HEK293 (cell line): ENCODE results near the gene BCL11B.

Experiments
- CTCF ChIA-PET: fragments of 350-600 bp; formaldehyde crosslinking; extraction: SDS; loops from one replicate; lab custom pipeline; 2021; ENCODE audit warnings: antibody characterized with exemption; lab: Yijun Ruan, JAX
- POLR2A ChIA-PET: fragments of 300-600 bp; formaldehyde crosslinking; extraction: SDS; loops from one replicate; lab custom pipeline; 2020; ENCODE audit warnings: antibody characterized with exemption, inconsistent platforms; lab: Yijun Ruan, JAX
- H3K27ac ChIP-seq: fragments of 200-500 bp; sonication (Bioruptor generic); 2 replicates; pipeline ENCODE4 v1.5.1; 2014; ENCODE audit warnings: low read depth, low read length, control low read depth, inconsistent platforms; ENCODE audit errors: extremely low read depth
- H3K36me3 ChIP-seq, 2 experiments: fragments of 200-500 bp in 1 of 2; sonication (Bioruptor generic) in 1 of 2; 1 replicate in 1 of 2; 2 replicates in 1 of 2; pipeline ENCODE4 v1.5.1; 2014 to 2017; ENCODE audit warnings: inconsistent platforms in 2 of 2, low read length in 2 of 2; ENCODE audit not compliant: control insufficient read depth in 2 of 2, insufficient read depth in 1 of 2
- H3K4me1 ChIP-seq: fragments of 200-500 bp; sonication (Bioruptor generic); 2 replicates; pipeline ENCODE4 v1.5.1; 2014; ENCODE audit warnings: mild to moderate bottlenecking, low read length, inconsistent platforms; ENCODE audit not compliant: control insufficient read depth, insufficient read depth
- H3K4me3 ChIP-seq: 2 replicates; pipeline ENCODE4 v1.5.1; 2011; ENCODE audit warnings: low read depth, mild to moderate bottlenecking, control low read depth, low read length, moderate library complexity
- H3K9me3 ChIP-seq: fragments of 200-500 bp; sonication (Bioruptor generic); 2 replicates; pipeline ENCODE4 v1.5.1; 2014; ENCODE audit warnings: low read depth, low read length, inconsistent platforms; ENCODE audit not compliant: control insufficient read depth, insufficient read depth
- HOXA7 ChIP-seq: sonication (generic); formaldehyde crosslinking; IDR thresholded peaks from 2 replicates; pipeline ENCODE4 v1.8.1; 2022; ENCODE audit warnings: missing genetic modification reagents, borderline replicate concordance
- IKZF3 ChIP-seq: fragments of 450-650 bp; IDR thresholded peaks from 2 replicates; pipeline ENCODE4 v1.5.0; 2018; ENCODE audit warnings: missing biosample characterization, mild to moderate bottlenecking, missing genetic modification characterization, moderate library complexity
- SCRT1 ChIP-seq: fragments of 450-650 bp; formaldehyde crosslinking; IDR thresholded peaks from 2 replicates; pipeline ENCODE4 v1.5.1; 2016; ENCODE audit warnings: missing biosample characterization, missing genetic modification characterization, borderline replicate concordance
- SCRT2 ChIP-seq: fragments of 450-650 bp; formaldehyde crosslinking; IDR thresholded peaks from 2 replicates; pipeline ENCODE4 v1.5.1; 2016; ENCODE audit warnings: missing biosample characterization, missing genetic modification characterization
- SP2 ChIP-seq: fragments of 450-650 bp; formaldehyde crosslinking; IDR thresholded peaks from 2 replicates; pipeline ENCODE4 v1.5.1; 2016; ENCODE audit warnings: missing biosample characterization, missing genetic modification characterization
- TCF7L2 ChIP-seq: IDR thresholded peaks from 2 replicates; pipeline ENCODE4 v1.6.1; 2011; ENCODE audit warnings: low read depth, mild to moderate bottlenecking, inconsistent platforms, low read length, moderate library complexity, borderline replicate concordance
- ZNF112 ChIP-seq: fragments of 450-650 bp; formaldehyde crosslinking; IDR thresholded peaks from 2 replicates; pipeline ENCODE4 v1.5.0; 2017; ENCODE audit warnings: missing biosample characterization, missing genetic modification characterization
- ZNF19 ChIP-seq: fragments of 450-650 bp; formaldehyde crosslinking; IDR thresholded peaks from 2 replicates; pipeline ENCODE4; 2016; ENCODE audit warnings: missing biosample characterization, missing genetic modification characterization, low read depth
- ZNF341 ChIP-seq: fragments of 450-650 bp; formaldehyde crosslinking; IDR thresholded peaks from 2 replicates; pipeline ENCODE4; 2016; ENCODE audit warnings: low read depth, missing biosample characterization, missing genetic modification characterization
- ZNF423 ChIP-seq: fragments of 450-650 bp; formaldehyde crosslinking; IDR thresholded peaks from 2 replicates; pipeline ENCODE4 v1.5.1; 2016; ENCODE audit warnings: missing biosample characterization, missing genetic modification characterization
- ZNF433 ChIP-seq: fragments of 450-650 bp; formaldehyde crosslinking; IDR thresholded peaks from 2 replicates; pipeline ENCODE4 v1.5.1; 2016; ENCODE audit warnings: missing biosample characterization, missing genetic modification characterization, low read depth
- ZNF501 ChIP-seq: fragments of 450-650 bp; formaldehyde crosslinking; IDR thresholded peaks from 2 replicates; pipeline ENCODE4 v1.5.1; 2016; ENCODE audit warnings: missing biosample characterization, missing genetic modification characterization
- ZNF585B ChIP-seq: fragments of 450-650 bp; formaldehyde crosslinking; IDR thresholded peaks from 2 replicates; pipeline ENCODE4 v1.5.1; 2016; ENCODE audit warnings: missing biosample characterization, missing genetic modification characterization
- ZNF660 ChIP-seq: fragments of 450-650 bp; IDR thresholded peaks from 2 replicates; pipeline ENCODE4 v1.5.1; 2018; ENCODE audit warnings: missing biosample characterization, mild to moderate bottlenecking, missing genetic modification characterization
- ZSCAN16 ChIP-seq: fragments of 450-650 bp; formaldehyde crosslinking; IDR thresholded peaks from 2 replicates; pipeline ENCODE4 v1.5.1; 2016; ENCODE audit warnings: missing biosample characterization, missing genetic modification characterization
- ZXDB ChIP-seq: fragments of 450-650 bp; formaldehyde crosslinking; IDR thresholded peaks from 2 replicates; pipeline ENCODE4 v1.5.1; 2016; ENCODE audit warnings: missing biosample characterization, missing genetic modification characterization
- TF ChIP-seq, protein P1 (sequence below): fragments of 450-650 bp; formaldehyde crosslinking; IDR thresholded peaks from 2 replicates; pipeline ENCODE4 v1.5.1; 2016; ENCODE audit warnings: missing biosample characterization, missing genetic modification characterization
- TF ChIP-seq, protein P2 (sequence below): fragments of 450-650 bp; formaldehyde crosslinking; IDR thresholded peaks from 2 replicates; pipeline ENCODE4 v1.5.1; 2016; ENCODE audit warnings: missing biosample characterization, missing genetic modification characterization
- TF ChIP-seq, protein P3 (sequence below): fragments of 450-650 bp; formaldehyde crosslinking; IDR thresholded peaks from 2 replicates; pipeline ENCODE4 v1.5.1; 2016; ENCODE audit warnings: missing biosample characterization, missing genetic modification characterization
- TF ChIP-seq, protein P4 (sequence below): fragments of 450-650 bp; formaldehyde crosslinking; IDR thresholded peaks from 2 replicates; pipeline ENCODE4 v1.5.1; 2016; ENCODE audit warnings: missing biosample characterization, missing genetic modification characterization

BCL11B gene

DNA sequence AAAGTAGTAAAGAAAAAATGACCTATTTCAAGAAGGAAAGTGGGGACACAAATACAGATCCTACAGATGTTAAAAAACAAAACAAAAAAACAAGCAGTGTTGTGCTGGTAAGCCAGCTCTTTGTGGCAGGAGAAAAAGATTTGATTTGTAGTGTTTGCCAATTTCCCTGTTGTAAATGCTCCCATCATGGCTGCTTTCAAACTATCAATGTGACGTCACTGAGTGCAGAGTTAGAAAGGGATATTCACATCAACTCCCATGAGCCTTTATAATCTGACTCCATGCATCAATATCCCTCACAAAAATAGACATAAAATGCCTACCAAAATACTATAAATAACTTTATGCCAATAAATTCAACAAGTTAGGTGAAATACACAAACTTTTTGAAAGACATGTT, 32.2 kb upstream of the BCL11B start:
- H3K9me3 ChIP-seq = no peaks in the 10 kb centered on the region; the same call in none of the 2 replicates

DNA sequence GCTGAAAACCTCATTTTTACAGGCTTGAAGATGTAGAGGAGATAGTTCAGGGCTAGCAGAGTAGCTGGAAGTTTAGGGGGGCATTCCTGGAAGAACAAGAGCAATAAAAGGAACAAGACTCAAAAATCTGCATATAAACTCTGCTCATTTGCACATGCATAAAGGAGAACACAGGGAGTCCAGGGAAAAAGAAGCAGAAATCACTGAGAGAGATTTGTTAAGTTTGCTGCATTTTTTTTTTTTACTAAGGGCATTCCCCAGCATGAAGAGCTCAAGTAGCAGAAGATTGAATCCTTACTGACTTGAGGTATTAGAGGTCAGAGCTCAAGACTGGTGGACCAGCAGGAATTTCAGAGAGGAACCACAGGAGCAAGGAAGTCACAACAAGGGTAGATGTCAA, 28.2 kb upstream of the BCL11B start:
- no peak overlapping the region for H3K27ac ChIP-seq
- no peak overlapping the region for H3K4me3 ChIP-seq
- CTCF ChIA-PET = interaction anchor here (0.7 kb wide), 1 partner anchor 93 kb away, joined by 5 read pairs; no protein-coding TSS in a partner anchor
- POLR2A ChIA-PET = interaction anchor here (0.6 kb wide), 1 partner anchor 419 kb away, joined by 6 read pairs; no protein-coding TSS in a partner anchor
- H3K9me3 ChIP-seq = no peaks in the 10 kb centered on the region; the same call in none of the 2 replicates
- TF ChIP-seq SCRT2 (tag by site-specific recombination) (no peak), ZXDB (tag by site-specific recombination) (no peak), TCF7L2 (no peak), SCRT1 (tag by site-specific recombination) (no peak), ZSCAN16 (tag by site-specific recombination) (no peak), ZNF433 (tag by site-specific recombination) (no peak), IKZF3 (tag by site-specific recombination) (no peak), ZNF19 (tag by site-specific recombination) (no peak), ZNF423 (tag by site-specific recombination) (no peak), HOXA7 (no peak), SP2 (tag by site-specific recombination) (no peak), ZNF501 (tag by site-specific recombination) (no peak), ZNF660 (no peak), ZNF341 (tag by site-specific recombination) (no peak), ZNF585B (tag by site-specific recombination) (no peak)
- TF ChIP-seq, protein P1, sequence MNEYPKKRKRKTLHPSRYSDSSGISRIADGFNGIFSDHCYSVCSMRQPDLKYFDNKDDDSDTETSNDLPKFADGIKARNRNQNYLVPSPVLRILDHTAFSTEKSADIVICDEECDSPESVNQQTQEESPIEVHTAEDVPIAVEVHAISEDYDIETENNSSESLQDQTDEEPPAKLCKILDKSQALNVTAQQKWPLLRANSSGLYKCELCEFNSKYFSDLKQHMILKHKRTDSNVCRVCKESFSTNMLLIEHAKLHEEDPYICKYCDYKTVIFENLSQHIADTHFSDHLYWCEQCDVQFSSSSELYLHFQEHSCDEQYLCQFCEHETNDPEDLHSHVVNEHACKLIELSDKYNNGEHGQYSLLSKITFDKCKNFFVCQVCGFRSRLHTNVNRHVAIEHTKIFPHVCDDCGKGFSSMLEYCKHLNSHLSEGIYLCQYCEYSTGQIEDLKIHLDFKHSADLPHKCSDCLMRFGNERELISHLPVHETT (tag by site-specific recombination) = no peak
- TF ChIP-seq, protein P2, sequence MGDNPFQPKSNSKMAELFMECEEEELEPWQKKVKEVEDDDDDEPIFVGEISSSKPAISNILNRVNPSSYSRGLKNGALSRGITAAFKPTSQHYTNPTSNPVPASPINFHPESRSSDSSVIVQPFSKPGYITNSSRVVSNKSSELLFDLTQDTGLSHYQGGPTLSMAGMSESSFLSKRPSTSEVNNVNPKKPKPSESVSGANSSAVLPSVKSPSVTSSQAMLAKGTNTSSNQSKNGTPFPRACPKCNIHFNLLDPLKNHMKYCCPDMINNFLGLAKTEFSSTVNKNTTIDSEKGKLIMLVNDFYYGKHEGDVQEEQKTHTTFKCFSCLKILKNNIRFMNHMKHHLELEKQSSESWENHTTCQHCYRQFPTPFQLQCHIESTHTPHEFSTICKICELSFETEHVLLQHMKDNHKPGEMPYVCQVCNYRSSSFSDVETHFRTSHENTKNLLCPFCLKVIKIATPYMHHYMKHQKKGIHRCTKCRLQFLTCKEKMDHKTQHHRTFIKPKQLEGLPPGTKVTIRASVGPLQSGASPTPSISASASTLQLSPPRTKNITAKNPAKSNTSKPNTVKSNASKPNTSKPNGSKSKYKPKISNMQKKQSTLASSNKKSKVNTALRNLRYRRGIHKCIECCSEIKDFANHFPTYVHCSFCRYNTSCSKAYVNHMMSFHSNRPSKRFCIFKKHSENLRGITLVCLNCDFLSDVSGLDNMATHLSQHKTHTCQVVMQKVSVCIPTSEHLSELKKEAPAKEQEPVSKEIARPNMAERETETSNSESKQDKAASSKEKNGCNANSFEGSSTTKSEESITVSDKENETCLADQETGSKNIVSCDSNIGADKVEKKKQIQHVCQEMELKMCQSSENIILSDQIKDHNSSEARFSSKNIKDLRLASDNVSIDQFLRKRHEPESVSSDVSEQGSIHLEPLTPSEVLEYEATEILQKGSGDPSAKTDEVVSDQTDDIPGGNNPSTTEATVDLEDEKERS (tag by site-specific recombination) = no peak
- TF ChIP-seq, protein P3, sequence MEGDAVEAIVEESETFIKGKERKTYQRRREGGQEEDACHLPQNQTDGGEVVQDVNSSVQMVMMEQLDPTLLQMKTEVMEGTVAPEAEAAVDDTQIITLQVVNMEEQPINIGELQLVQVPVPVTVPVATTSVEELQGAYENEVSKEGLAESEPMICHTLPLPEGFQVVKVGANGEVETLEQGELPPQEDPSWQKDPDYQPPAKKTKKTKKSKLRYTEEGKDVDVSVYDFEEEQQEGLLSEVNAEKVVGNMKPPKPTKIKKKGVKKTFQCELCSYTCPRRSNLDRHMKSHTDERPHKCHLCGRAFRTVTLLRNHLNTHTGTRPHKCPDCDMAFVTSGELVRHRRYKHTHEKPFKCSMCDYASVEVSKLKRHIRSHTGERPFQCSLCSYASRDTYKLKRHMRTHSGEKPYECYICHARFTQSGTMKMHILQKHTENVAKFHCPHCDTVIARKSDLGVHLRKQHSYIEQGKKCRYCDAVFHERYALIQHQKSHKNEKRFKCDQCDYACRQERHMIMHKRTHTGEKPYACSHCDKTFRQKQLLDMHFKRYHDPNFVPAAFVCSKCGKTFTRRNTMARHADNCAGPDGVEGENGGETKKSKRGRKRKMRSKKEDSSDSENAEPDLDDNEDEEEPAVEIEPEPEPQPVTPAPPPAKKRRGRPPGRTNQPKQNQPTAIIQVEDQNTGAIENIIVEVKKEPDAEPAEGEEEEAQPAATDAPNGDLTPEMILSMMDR (tag by site-specific recombination) = no peak
- no peaks in the 10 kb centered on the region for H3K36me3 ChIP-seq
- H3K4me1 ChIP-seq = no peaks in the 10 kb centered on the region

More for the DNA sequence above, 32.2 kb upstream of the BCL11B start:
- ChIA-PET CTCF (interaction anchor here (2.1 kb wide), 1 partner anchor 16 kb away, joined by 7 read pairs; no protein-coding TSS in a partner anchor), POLR2A (no interaction called here)
- Histone ChIP-seq H3K4me3 (no peak overlapping the region), H3K4me1 (no peaks in the 10 kb centered on the region), H3K27ac (no peak overlapping the region), H3K36me3 (no peaks in the 10 kb centered on the region)
- TF ChIP-seq ZNF112 = peak; percentile 83
- TF ChIP-seq, protein P4, sequence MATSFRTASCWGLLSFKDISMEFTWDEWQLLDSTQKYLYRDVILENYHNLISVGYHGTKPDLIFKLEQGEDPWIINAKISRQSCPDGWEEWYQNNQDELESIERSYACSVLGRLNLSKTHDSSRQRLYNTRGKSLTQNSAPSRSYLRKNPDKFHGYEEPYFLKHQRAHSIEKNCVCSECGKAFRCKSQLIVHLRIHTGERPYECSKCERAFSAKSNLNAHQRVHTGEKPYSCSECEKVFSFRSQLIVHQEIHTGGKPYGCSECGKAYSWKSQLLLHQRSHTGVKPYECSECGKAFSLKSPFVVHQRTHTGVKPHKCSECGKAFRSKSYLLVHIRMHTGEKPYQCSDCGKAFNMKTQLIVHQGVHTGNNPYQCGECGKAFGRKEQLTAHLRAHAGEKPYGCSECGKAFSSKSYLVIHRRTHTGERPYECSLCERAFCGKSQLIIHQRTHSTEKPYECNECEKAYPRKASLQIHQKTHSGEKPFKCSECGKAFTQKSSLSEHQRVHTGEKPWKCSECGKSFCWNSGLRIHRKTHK (tag by site-specific recombination) = no peak
